Stimulated activated CD8-positive, alpha-beta memory T cell treated with anti-CD3 and anti-CD28 coated beads, Interleukin-12 subunit alpha, Interleukin-12 subunit beta, amount 100 ng/mL, for 4 hours (primary cell): Measurements from ENCODE around the gene PHLPP1.

Experiments
- DNase-seq: peaks from one replicate; pipeline ENCODE4 v3.0.0-alpha.2; 2020; ENCODE audit warnings: low read depth

PHLPP1 gene

GRCh38 chr18:62744076-62744968, 29.0 kb downstream of the PHLPP1 start:
- no peak for DNase-seq

GRCh38 chr18:62745089-62745751, 29.9 kb downstream of the PHLPP1 start:
- DNase-seq = no peak

- DNase-seq = no peak
These were observed 34.0 kb downstream of the PHLPP1 start for GRCh38 chr18:62749389-62749788.

GRCh38 chr18:62751341-62751821, 36.0 kb downstream of the PHLPP1 start:
- DNase-seq = no peak

- no peak for DNase-seq
These were observed 36.6 kb downstream of the PHLPP1 start for GRCh38 chr18:62751977-62752376.

- no peak for DNase-seq
These were observed 38.7 kb downstream of the PHLPP1 start for GRCh38 chr18:62754026-62754425.

- DNase-seq = no peak
These were observed 40.1 kb downstream of the PHLPP1 start for GRCh38 chr18:62755454-62755853.

GRCh38 chr18:62755946-62756345, 40.6 kb downstream of the PHLPP1 start:
- no peak for DNase-seq

GRCh38 chr18:62757399-62758010, 42.2 kb downstream of the PHLPP1 start:
- DNase-seq = no peak

- DNase-seq = no peak
These were observed 43.2 kb downstream of the PHLPP1 start for GRCh38 chr18:62758591-62758990.

- no peak for DNase-seq
These were observed 44.5 kb downstream of the PHLPP1 start for GRCh38 chr18:62759704-62760402.

GRCh38 chr18:62760403-62760734, 45.0 kb downstream of the PHLPP1 start:
- no peak for DNase-seq

- DNase-seq = no peak
These were observed 47.8 kb downstream of the PHLPP1 start for GRCh38 chr18:62763101-62763521.

- no peak for DNase-seq
These were observed 50.9 kb downstream of the PHLPP1 start for GRCh38 chr18:62766266-62766665.

- DNase-seq = no peak
These were observed 52.0 kb downstream of the PHLPP1 start for GRCh38 chr18:62767321-62767720.

- no peak for DNase-seq
These were observed 52.7 kb downstream of the PHLPP1 start for GRCh38 chr18:62767836-62768557.

- DNase-seq = no peak
These were observed 53.2 kb downstream of the PHLPP1 start for GRCh38 chr18:62768558-62768943.

GRCh38 chr18:62769216-62769615, 53.9 kb downstream of the PHLPP1 start:
- no peak for DNase-seq

GRCh38 chr18:62771494-62772270, 56.3 kb downstream of the PHLPP1 start:
- no peak for DNase-seq

GRCh38 chr18:62772860-62773584, 57.7 kb downstream of the PHLPP1 start:
- DNase-seq = no peak
